Activated CD4-positive, alpha-beta T cell treated with anti-CD3 and anti-CD28 coated beads for 4 hours (primary cell): ENCODE data around the gene CCDC32.
A peak's percentile ranks its signal among the peaks of the same experiment; 100 is the strongest.

Experiments used
- DNase-seq, 2 donors: peaks; one replicate each; pipeline ENCODE4 v3.0.0-alpha.2; 2020

CCDC32 gene

DNA sequence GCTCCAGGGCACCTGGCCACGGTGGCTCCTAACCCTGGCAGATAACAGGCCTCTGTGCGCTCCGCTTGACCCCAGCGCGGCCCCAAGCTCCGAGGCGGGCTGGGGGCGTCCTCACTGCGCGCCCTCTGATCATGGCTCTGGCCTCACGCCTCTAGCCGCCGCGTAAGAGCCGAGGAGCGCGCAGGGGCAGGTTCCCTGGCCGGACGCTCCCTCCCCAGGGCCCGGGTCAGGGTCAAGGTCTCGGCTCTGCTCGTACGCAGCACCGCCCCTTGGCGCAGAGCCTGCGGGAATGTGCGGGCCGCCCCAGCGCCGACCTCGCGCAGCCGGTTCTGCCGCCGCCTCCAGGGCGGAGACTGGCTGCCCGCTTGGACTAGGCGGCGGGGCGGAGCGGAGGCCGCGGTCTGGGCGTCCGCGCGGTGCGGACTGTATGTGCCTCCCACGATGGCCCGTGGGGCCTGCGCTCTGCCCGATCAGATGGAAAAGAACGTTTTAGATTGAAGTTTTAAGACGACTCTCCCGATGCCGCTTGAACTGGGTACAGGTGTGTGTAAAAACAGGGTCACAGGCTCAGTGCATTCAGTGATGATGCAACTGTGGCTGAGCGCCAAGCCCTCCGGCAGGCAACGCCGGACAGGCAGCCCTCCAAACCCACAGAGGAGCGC, 53.2 kb downstream of the CCDC32 start:
- DNase-seq: no peak

DNA sequence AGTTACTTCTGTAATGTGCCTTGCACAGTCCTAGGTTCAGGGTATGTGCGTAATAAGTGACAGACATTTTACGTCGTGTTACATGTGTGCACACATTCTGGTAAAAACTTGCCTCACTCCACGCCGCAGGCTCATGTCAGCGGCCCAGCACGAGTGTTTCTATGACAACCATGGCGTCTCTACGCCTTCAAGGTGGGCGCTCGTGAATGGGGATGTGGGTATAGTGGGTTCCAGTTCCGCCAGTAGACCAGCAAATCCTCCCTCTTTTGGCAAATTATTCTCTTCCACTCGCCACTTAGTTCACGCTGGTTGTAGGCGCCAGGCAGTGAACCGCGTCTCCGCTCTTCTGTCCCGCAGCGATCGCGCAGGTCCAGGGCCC, 53.8 kb downstream of the CCDC32 start:
- no peak for DNase-seq

GRCh38 chr15:40510201-40510600, 54.6 kb downstream of the CCDC32 start:
- no peak for DNase-seq

DNA sequence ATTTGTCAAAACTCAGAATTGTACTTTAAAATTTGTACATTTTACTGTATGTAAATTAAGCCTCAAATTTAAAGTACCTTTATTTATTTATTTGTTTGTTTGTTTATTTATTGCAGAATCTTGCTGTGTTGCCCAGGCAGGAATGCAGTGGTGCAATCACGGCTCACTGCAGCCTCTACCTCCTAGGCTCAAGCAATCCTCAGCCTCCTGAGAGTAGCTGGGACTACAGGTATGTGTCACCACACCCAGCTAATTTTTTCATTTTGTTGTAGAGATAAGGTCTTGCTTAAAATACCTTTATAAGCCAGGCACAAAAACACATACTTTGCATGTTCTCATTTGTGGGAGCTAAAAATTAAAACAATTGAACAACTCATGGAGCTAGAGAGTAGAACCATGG, 56.6 kb downstream of the CCDC32 start:
- no peak for DNase-seq

GRCh38 chr15:40506964-40507571, 57.8 kb downstream of the CCDC32 start:
- DNase-seq: peak; percentile 68 to 70
